RWPE2 (cell line): ENCODE data around the gene L3MBTL1.

Experiments used
- ATAC-seq: fragments of 200-7000 bp; cut with Tn5 transposase; 3 replicates; pipeline ENCODE4 v1.9.1; 2021; ENCODE audit warnings: low read depth
- DNase-seq: peaks from one replicate; pipeline ENCODE4 v3.0.0-alpha.2; 2020; ENCODE audit warnings: low spot score
- H3K27ac ChIP-seq: fragments of 450-650 bp; 2 replicates; pipeline ENCODE4 v1.5.1; 2017; ENCODE audit warnings: mild to moderate bottlenecking; ENCODE audit not compliant: poor library complexity, severe bottlenecking
- H3K27me3 ChIP-seq: fragments of 250-450 bp; sonication (Bioruptor Pico); 2 replicates; pipeline ENCODE4 v1.5.1; 2021; ENCODE audit warnings: mild to moderate bottlenecking, moderate library complexity; ENCODE audit not compliant: insufficient read depth, poor library complexity, severe bottlenecking
- H3K36me3 ChIP-seq: fragments of 250-450 bp; sonication (Bioruptor Pico); 2 replicates; pipeline ENCODE4 v1.5.1; 2020; ENCODE audit warnings: low read depth, mild to moderate bottlenecking, moderate library complexity
- H3K4me1 ChIP-seq: fragments of 250-450 bp; sonication (Bioruptor Pico); 2 replicates; pipeline ENCODE4 v1.5.1; 2021; ENCODE audit warnings: mild to moderate bottlenecking, moderate library complexity; ENCODE audit not compliant: insufficient read depth, poor library complexity, severe bottlenecking
- H3K4me3 ChIP-seq: fragments of 250-450 bp; sonication (Bioruptor Pico); 2 replicates; pipeline ENCODE4 v1.5.1; 2021; ENCODE audit warnings: mild to moderate bottlenecking, moderate library complexity; ENCODE audit not compliant: severe bottlenecking
- H3K9me3 ChIP-seq: fragments of 250-450 bp; sonication (Bioruptor Pico); 2 replicates; pipeline ENCODE4 v1.5.1; 2021; ENCODE audit warnings: mild to moderate bottlenecking, moderate library complexity; ENCODE audit not compliant: severe bottlenecking
- CTCF ChIP-seq: fragments of 450-650 bp; IDR thresholded peaks from one replicate; pipeline ENCODE4 v1.5.1; 2017; ENCODE audit warnings: mild to moderate bottlenecking, moderate library complexity; ENCODE audit not compliant: poor library complexity, severe bottlenecking

Gene L3MBTL1

GRCh38 chr20:43537921-43538877, 30.7 kb downstream of the L3MBTL1 start:
- Histone ChIP-seq H3K36me3 (peaks cover 36% of the 10 kb centered on the region), H3K27ac (no peak overlapping the region), H3K4me1 (peaks cover 11% of the 10 kb centered on the region), H3K27me3 (no peaks in the 10 kb centered on the region), H3K9me3 (no peaks in the 10 kb centered on the region), H3K4me3 (no peak overlapping the region)
- TF ChIP-seq CTCF = peak; percentile 100
- ATAC-seq = peak; percentile 54
- no peak for DNase-seq

GRCh38 chr20:43538878-43539700, 31.6 kb downstream of the L3MBTL1 start:
- H3K36me3 ChIP-seq = peaks cover 37% of the 10 kb centered on the region
- H3K9me3 ChIP-seq = no peaks in the 10 kb centered on the region
- H3K4me3 ChIP-seq = no peak overlapping the region
- no peak for TF ChIP-seq CTCF
- DNase-seq (no peak), ATAC-seq (no peak)
- H3K27ac ChIP-seq = no peak overlapping the region
- H3K4me1 ChIP-seq = peaks cover 11% of the 10 kb centered on the region
- no peaks in the 10 kb centered on the region for H3K27me3 ChIP-seq

DNA sequence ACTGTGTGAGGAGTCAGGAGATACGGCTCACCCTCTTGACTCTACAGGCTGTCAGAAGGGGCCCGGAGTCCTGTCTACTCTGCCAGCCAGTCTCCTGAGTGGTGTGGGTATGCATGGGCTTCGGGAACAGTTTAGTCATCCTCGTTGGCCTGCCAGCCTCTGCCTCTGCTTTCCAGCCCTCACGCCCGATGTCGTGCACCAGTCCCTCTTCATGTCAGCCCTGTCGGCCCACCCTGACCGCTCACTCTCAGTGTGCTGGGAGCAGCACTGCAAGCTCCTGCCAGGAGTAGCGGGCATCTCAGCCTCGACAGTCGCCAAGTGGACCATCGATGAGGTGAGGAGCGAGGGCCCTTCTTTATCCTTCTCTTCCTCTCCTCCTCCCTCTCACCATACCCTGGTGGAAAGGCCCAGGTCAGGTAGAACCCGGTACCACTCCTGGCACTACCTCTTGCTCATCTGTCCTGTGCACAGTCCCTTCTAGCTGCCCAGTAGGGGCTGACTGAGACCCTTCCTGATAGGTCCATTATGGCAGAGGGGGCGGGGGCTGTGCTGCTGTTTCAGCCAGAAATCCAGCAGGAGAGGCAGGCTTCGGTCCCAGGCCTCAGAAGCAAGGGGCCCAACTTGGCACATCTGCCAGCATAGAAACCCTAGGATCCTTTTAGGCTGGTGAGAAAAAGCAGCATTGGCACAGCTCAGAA, 32.6 kb downstream of the L3MBTL1 start:
- DNase-seq (no peak), ATAC-seq (no peak)
- TF ChIP-seq CTCF = no peak
- peaks cover 11% of the 10 kb centered on the region for H3K4me1 ChIP-seq
- H3K4me3 ChIP-seq = no peak overlapping the region
- peaks cover 33% of the 10 kb centered on the region for H3K36me3 ChIP-seq
- H3K27ac ChIP-seq = no peak overlapping the region
- no peaks in the 10 kb centered on the region for H3K27me3 ChIP-seq
- no peaks in the 10 kb centered on the region for H3K9me3 ChIP-seq

GRCh38 chr20:43540673-43541060, 33.2 kb downstream of the L3MBTL1 start:
- peaks cover 11% of the 10 kb centered on the region for H3K4me1 ChIP-seq
- H3K27me3 ChIP-seq = no peaks in the 10 kb centered on the region
- no peaks in the 10 kb centered on the region for H3K9me3 ChIP-seq
- H3K27ac ChIP-seq = no peak overlapping the region
- ATAC-seq = no peak
- no peak overlapping the region for H3K4me3 ChIP-seq
- no peak for TF ChIP-seq CTCF
- DNase-seq = no peak
- peaks cover 30% of the 10 kb centered on the region for H3K36me3 ChIP-seq
